Measurements from ENCODE around the gene CAP2.

Gene CAP2

GRCh38 chr6:17501982-17502704 lies 108.7 kb downstream of the CAP2 start:
- Histone ChIP-seq H3K27ac (ENCODE audit: low read depth, low read length, severe bottlenecking) (no peak overlapping the region), H3K4me1 (ENCODE audit: control insufficient read depth, insufficient read depth, low read length, poor library complexity, severe bottlenecking) (peaks cover 6% of the 10 kb centered on the region), H3K36me3 (ENCODE audit: control insufficient read depth, insufficient read depth, low read length) (peaks cover 23% of the 10 kb centered on the region), H3K4me3 (ENCODE audit: extremely low read depth, insufficient read depth, low read length, poor library complexity, severe bottlenecking) (no peak overlapping the region), H3K9me3 (ENCODE audit: control insufficient read depth, low read length) (no peaks in the 10 kb centered on the region)
- 93 to 100% methylated on average over 2 to 3 of the region's 3 CpGs for WGBS, 2 experiments (ENCODE audit: insufficient coverage in 2 of 2)

- Histone ChIP-seq H3K4me3 (ENCODE audit: extremely low read depth, insufficient read depth, low read length, poor library complexity, severe bottlenecking) (no peak overlapping the region), H3K27ac (ENCODE audit: low read depth, low read length, severe bottlenecking) (no peak overlapping the region), H3K9me3 (ENCODE audit: control insufficient read depth, low read length) (no peaks in the 10 kb centered on the region), H3K4me1 (ENCODE audit: control insufficient read depth, insufficient read depth, low read length, poor library complexity, severe bottlenecking) (peaks cover 6% of the 10 kb centered on the region), H3K36me3 (ENCODE audit: control insufficient read depth, insufficient read depth, low read length) (peaks cover 32% of the 10 kb centered on the region)
- WGBS, 2 experiments (ENCODE audit: insufficient coverage in 2 of 2), result 94 to 96% methylated on average over 3 to 5 of the region's 7 CpGs
Observed at GRCh38 chr6:17503051-17503450, 109.7 kb downstream of the CAP2 start.

GRCh38 chr6:17504005-17504404 lies 110.6 kb downstream of the CAP2 start:
- Histone ChIP-seq H3K4me1 (ENCODE audit: control insufficient read depth, insufficient read depth, low read length, poor library complexity, severe bottlenecking) (peaks cover 6% of the 10 kb centered on the region), H3K27ac (ENCODE audit: low read depth, low read length, severe bottlenecking) (no peak overlapping the region), H3K9me3 (ENCODE audit: control insufficient read depth, low read length) (no peaks in the 10 kb centered on the region), H3K36me3 (ENCODE audit: control insufficient read depth, insufficient read depth, low read length) (peaks cover 41% of the 10 kb centered on the region), H3K4me3 (ENCODE audit: extremely low read depth, insufficient read depth, low read length, poor library complexity, severe bottlenecking) (no peak overlapping the region)
- WGBS, 2 experiments (ENCODE audit: insufficient coverage in 2 of 2), result 83 to 100% methylated on average over 1 of the region's 1 CpG

GRCh38 chr6:17505062-17505476 lies 111.7 kb downstream of the CAP2 start:
- H3K4me3 ChIP-seq (ENCODE audit: extremely low read depth, insufficient read depth, low read length, poor library complexity, severe bottlenecking), result no peak overlapping the region
- peaks cover 6% of the 10 kb centered on the region for H3K4me1 ChIP-seq (ENCODE audit: control insufficient read depth, insufficient read depth, low read length, poor library complexity, severe bottlenecking)
- H3K36me3 ChIP-seq (ENCODE audit: control insufficient read depth, insufficient read depth, low read length), result peaks cover 49% of the 10 kb centered on the region
- H3K9me3 ChIP-seq (ENCODE audit: control insufficient read depth, low read length), result no peaks in the 10 kb centered on the region
- 73 to 93% methylated on average over 3 to 4 of the region's 5 CpGs for WGBS, 2 experiments (ENCODE audit: insufficient coverage in 2 of 2)
- peak overlapping the region; percentile 32 for H3K27ac ChIP-seq (ENCODE audit: low read depth, low read length, severe bottlenecking)

GRCh38 chr6:17505767-17506280 lies 112.4 kb downstream of the CAP2 start:
- no peak overlapping the region for H3K4me3 ChIP-seq (ENCODE audit: extremely low read depth, insufficient read depth, low read length, poor library complexity, severe bottlenecking)
- no peaks in the 10 kb centered on the region for H3K9me3 ChIP-seq (ENCODE audit: control insufficient read depth, low read length)
- peak overlapping the region; percentile 32 for H3K27ac ChIP-seq (ENCODE audit: low read depth, low read length, severe bottlenecking)
- WGBS, 2 experiments (ENCODE audit: insufficient coverage in 2 of 2), result 100% methylated on average over 2 to 4 of the region's 5 CpGs
- H3K36me3 ChIP-seq (ENCODE audit: control insufficient read depth, insufficient read depth, low read length), result peaks cover 57% of the 10 kb centered on the region
- H3K4me1 ChIP-seq (ENCODE audit: control insufficient read depth, insufficient read depth, low read length, poor library complexity, severe bottlenecking), result peaks cover 6% of the 10 kb centered on the region

GRCh38 chr6:17506531-17506930 lies 113.1 kb downstream of the CAP2 start:
- no peak overlapping the region for H3K27ac ChIP-seq (ENCODE audit: low read depth, low read length, severe bottlenecking)
- H3K4me1 ChIP-seq (ENCODE audit: control insufficient read depth, insufficient read depth, low read length, poor library complexity, severe bottlenecking), result peaks cover 6% of the 10 kb centered on the region
- H3K4me3 ChIP-seq (ENCODE audit: extremely low read depth, insufficient read depth, low read length, poor library complexity, severe bottlenecking), result no peak overlapping the region
- WGBS, 2 experiments (ENCODE audit: insufficient coverage in 2 of 2), result 97 to 100% methylated on average over 4 to 5 of the region's 6 CpGs
- peaks cover 62% of the 10 kb centered on the region for H3K36me3 ChIP-seq (ENCODE audit: control insufficient read depth, insufficient read depth, low read length)
- no peaks in the 10 kb centered on the region for H3K9me3 ChIP-seq (ENCODE audit: control insufficient read depth, low read length)

GRCh38 chr6:17506962-17507361 lies 113.6 kb downstream of the CAP2 start:
- Histone ChIP-seq H3K36me3 (ENCODE audit: control insufficient read depth, insufficient read depth, low read length) (peaks cover 62% of the 10 kb centered on the region), H3K27ac (ENCODE audit: low read depth, low read length, severe bottlenecking) (no peak overlapping the region), H3K4me3 (ENCODE audit: extremely low read depth, insufficient read depth, low read length, poor library complexity, severe bottlenecking) (no peak overlapping the region), H3K9me3 (ENCODE audit: control insufficient read depth, low read length) (no peaks in the 10 kb centered on the region), H3K4me1 (ENCODE audit: control insufficient read depth, insufficient read depth, low read length, poor library complexity, severe bottlenecking) (peaks cover 6% of the 10 kb centered on the region)
- 95 to 96% methylated on average over 10 to 12 of the region's 12 CpGs for WGBS, 2 experiments (ENCODE audit: insufficient coverage in 2 of 2)

GRCh38 chr6:17511084-17511483 lies 117.7 kb downstream of the CAP2 start:
- H3K4me3 ChIP-seq (ENCODE audit: extremely low read depth, insufficient read depth, low read length, poor library complexity, severe bottlenecking), result no peak overlapping the region
- WGBS, 2 experiments (ENCODE audit: insufficient coverage in 2 of 2), result 91 to 96% methylated on average over 9 to 11 of the region's 11 CpGs
- H3K9me3 ChIP-seq (ENCODE audit: control insufficient read depth, low read length), result no peaks in the 10 kb centered on the region
- H3K36me3 ChIP-seq (ENCODE audit: control insufficient read depth, insufficient read depth, low read length), result peaks cover 72% of the 10 kb centered on the region
- no peak overlapping the region for H3K27ac ChIP-seq (ENCODE audit: low read depth, low read length, severe bottlenecking)
- no peaks in the 10 kb centered on the region for H3K4me1 ChIP-seq (ENCODE audit: control insufficient read depth, insufficient read depth, low read length, poor library complexity, severe bottlenecking)

- 93 to 100% methylated on average over 1 to 3 of the region's 7 CpGs for WGBS, 2 experiments (ENCODE audit: insufficient coverage in 2 of 2)
- Histone ChIP-seq H3K4me1 (ENCODE audit: control insufficient read depth, insufficient read depth, low read length, poor library complexity, severe bottlenecking) (no peaks in the 10 kb centered on the region), H3K27ac (ENCODE audit: low read depth, low read length, severe bottlenecking) (no peak overlapping the region), H3K4me3 (ENCODE audit: extremely low read depth, insufficient read depth, low read length, poor library complexity, severe bottlenecking) (no peak overlapping the region), H3K36me3 (ENCODE audit: control insufficient read depth, insufficient read depth, low read length) (peaks cover 72% of the 10 kb centered on the region), H3K9me3 (ENCODE audit: control insufficient read depth, low read length) (no peaks in the 10 kb centered on the region)
Observed at GRCh38 chr6:17511580-17511979, 118.2 kb downstream of the CAP2 start.

- 93 to 100% methylated on average over 1 of the region's 5 CpGs for WGBS, 2 experiments (ENCODE audit: insufficient coverage in 2 of 2)
- Histone ChIP-seq H3K27ac (ENCODE audit: low read depth, low read length, severe bottlenecking) (no peak overlapping the region), H3K4me3 (ENCODE audit: extremely low read depth, insufficient read depth, low read length, poor library complexity, severe bottlenecking) (no peak overlapping the region), H3K36me3 (ENCODE audit: control insufficient read depth, insufficient read depth, low read length) (peaks cover 49% of the 10 kb centered on the region), H3K9me3 (ENCODE audit: control insufficient read depth, low read length) (no peaks in the 10 kb centered on the region), H3K4me1 (ENCODE audit: control insufficient read depth, insufficient read depth, low read length, poor library complexity, severe bottlenecking) (no peaks in the 10 kb centered on the region)
Observed at GRCh38 chr6:17519120-17519519, 125.7 kb downstream of the CAP2 start.

GRCh38 chr6:17525637-17526036 lies 132.2 kb downstream of the CAP2 start:
- Histone ChIP-seq H3K4me3 (ENCODE audit: extremely low read depth, insufficient read depth, low read length, poor library complexity, severe bottlenecking) (no peak overlapping the region), H3K4me1 (ENCODE audit: control insufficient read depth, insufficient read depth, low read length, poor library complexity, severe bottlenecking) (no peaks in the 10 kb centered on the region), H3K27ac (ENCODE audit: low read depth, low read length, severe bottlenecking) (no peak overlapping the region), H3K36me3 (ENCODE audit: control insufficient read depth, insufficient read depth, low read length) (peaks cover 24% of the 10 kb centered on the region), H3K9me3 (ENCODE audit: control insufficient read depth, low read length) (no peaks in the 10 kb centered on the region)
- WGBS, 2 experiments (ENCODE audit: insufficient coverage in 2 of 2), result 83 to 93% methylated on average over 2 to 3 of the region's 3 CpGs

Data from mesodermal cell (in vitro differentiated cells).